Mammary epithelial cell (primary cell): Measurements from ENCODE around the gene VPS13C.

Source experiments
- EZH2 ChIP-seq: IDR thresholded peaks from 2 replicates; pipeline ENCODE4 v1.6.1; 2012; ENCODE audit warnings: low read length, inconsistent platforms, borderline replicate concordance
- TF ChIP-seq, protein P1 (sequence below), 2 donors: IDR thresholded peaks in 1 of 2; conservative IDR thresholded peaks in 1 of 2; 2 replicates each; pipeline ENCODE4 v1.5.1; 2011 to 2012; ENCODE audit warnings: inconsistent platforms in 2 of 2, low read length in 2 of 2, mild to moderate bottlenecking in 2 of 2, control low read depth in 1 of 2, low read depth in 1 of 2; ENCODE audit not compliant: insufficient read depth in 1 of 2; ENCODE audit errors: extremely low read depth in 1 of 2

GRCh38 chr15:61861962-61862361 is 198.3 kb downstream of the VPS13C start:
- no peak for TF ChIP-seq EZH2
- TF ChIP-seq, protein P1, sequence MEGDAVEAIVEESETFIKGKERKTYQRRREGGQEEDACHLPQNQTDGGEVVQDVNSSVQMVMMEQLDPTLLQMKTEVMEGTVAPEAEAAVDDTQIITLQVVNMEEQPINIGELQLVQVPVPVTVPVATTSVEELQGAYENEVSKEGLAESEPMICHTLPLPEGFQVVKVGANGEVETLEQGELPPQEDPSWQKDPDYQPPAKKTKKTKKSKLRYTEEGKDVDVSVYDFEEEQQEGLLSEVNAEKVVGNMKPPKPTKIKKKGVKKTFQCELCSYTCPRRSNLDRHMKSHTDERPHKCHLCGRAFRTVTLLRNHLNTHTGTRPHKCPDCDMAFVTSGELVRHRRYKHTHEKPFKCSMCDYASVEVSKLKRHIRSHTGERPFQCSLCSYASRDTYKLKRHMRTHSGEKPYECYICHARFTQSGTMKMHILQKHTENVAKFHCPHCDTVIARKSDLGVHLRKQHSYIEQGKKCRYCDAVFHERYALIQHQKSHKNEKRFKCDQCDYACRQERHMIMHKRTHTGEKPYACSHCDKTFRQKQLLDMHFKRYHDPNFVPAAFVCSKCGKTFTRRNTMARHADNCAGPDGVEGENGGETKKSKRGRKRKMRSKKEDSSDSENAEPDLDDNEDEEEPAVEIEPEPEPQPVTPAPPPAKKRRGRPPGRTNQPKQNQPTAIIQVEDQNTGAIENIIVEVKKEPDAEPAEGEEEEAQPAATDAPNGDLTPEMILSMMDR (conservative IDR thresholded peaks at IDR 0.05 in 1 of 2, IDR thresholded peaks at IDR 0.05 in 1 of 2; ENCODE audit: extremely low read depth in 1 of 2, insufficient read depth in 1 of 2, low read depth in 1 of 2, low read length in 2 of 2): no peak
